Measurements from ENCODE around the gene PDZD7.
"Not testable (repeated sequence)": the region's sequence is repeated elsewhere in the genome, so short reads cannot be mapped to it uniquely, and the experiment has no call there.

The PDZD7 gene

DNA sequence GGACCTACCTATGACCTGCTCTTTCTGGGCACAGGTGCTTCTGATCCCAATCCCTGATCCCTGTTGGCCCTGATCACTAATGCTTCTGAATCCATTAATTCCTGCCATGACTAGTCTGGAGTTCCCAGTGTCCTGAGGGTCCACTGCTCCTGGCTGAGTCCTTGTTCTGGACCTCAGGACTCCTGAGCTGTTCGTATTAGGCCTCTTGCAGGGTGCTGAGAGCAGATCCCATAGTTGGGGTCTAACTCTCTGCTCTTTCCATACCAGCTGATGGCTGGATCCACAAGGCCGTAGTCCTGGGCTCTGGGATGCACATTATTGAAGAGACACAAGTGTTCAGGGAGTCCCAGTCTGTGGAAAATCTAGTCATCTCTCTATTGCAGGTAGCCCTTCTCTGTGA, 50.6 kb downstream of the PDZD7 start:
- TF ChIP-seq, protein P1, sequence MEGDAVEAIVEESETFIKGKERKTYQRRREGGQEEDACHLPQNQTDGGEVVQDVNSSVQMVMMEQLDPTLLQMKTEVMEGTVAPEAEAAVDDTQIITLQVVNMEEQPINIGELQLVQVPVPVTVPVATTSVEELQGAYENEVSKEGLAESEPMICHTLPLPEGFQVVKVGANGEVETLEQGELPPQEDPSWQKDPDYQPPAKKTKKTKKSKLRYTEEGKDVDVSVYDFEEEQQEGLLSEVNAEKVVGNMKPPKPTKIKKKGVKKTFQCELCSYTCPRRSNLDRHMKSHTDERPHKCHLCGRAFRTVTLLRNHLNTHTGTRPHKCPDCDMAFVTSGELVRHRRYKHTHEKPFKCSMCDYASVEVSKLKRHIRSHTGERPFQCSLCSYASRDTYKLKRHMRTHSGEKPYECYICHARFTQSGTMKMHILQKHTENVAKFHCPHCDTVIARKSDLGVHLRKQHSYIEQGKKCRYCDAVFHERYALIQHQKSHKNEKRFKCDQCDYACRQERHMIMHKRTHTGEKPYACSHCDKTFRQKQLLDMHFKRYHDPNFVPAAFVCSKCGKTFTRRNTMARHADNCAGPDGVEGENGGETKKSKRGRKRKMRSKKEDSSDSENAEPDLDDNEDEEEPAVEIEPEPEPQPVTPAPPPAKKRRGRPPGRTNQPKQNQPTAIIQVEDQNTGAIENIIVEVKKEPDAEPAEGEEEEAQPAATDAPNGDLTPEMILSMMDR (IDR thresholded peaks at IDR 0.05; ENCODE audit: control extremely low read depth, extremely low read depth, low read depth, missing control alignments) = no peak
- no peak for DNase-seq (ENCODE audit: extremely low spot score)
- ChIA-PET POLR2A (no interaction called here), CTCF (interaction anchor here (0.8 to 11.3 kb wide), 3 partner anchors 12 to 17 kb away, joined by 3 to 94 read pairs (median 4); partner anchors contain the start of gene LZTS2)

DNA sequence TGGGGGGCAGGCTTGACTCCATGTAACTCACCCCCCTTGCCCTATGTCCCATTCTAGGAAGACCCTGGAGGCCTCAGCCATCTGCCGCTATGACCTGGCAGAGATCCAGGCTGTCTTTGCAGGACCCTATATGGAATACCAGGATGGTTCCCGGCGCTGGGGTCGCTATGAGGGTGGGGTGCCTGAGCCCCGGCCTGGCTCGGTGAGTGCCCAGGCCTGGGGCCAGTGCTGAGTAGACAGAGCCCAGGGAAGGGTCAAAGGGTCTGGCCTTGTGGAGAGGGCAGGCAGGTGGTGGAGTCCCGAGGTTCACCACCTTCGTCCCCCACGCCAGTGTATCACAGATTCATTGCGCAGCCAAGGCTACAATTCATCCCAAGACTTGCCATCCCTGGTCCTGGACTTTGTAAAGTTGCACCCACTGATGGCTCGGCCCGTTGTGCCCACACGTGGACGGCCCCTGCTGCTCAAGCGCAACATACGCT, 51.1 kb downstream of the PDZD7 start:
- ChIA-PET POLR2A (no interaction called here), CTCF (interaction anchor here (1.2 to 2.4 kb wide), 2 partner anchors 14 to 20 kb away, joined by 4 to 6 read pairs; partner anchors contain the start of gene LZTS2)
- TF ChIP-seq, protein P1 (IDR thresholded peaks at IDR 0.05; ENCODE audit: control extremely low read depth, extremely low read depth, low read depth, missing control alignments) = no peak
- no peak for DNase-seq (ENCODE audit: extremely low spot score)

DNA sequence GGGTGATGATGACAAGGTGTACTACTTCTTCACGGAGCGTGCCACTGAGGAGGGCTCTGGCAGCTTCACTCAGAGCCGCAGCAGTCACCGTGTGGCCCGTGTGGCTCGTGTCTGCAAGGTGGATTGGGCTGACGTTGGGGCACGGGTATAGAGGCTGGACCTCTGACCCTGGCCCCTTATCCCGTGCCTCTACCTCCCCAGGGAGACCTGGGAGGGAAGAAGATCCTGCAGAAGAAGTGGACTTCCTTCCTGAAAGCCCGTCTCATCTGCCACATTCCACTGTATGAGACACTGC, 52.1 kb downstream of the PDZD7 start:
- CTCF ChIA-PET = interaction anchor here (2.4 kb wide), 1 partner anchor 21 kb away, joined by 6 read pairs; the partner anchor contains the start of gene LZTS2
- DNase-seq (ENCODE audit: extremely low spot score) = no peak
- TF ChIP-seq, protein P1 (IDR thresholded peaks at IDR 0.05; ENCODE audit: control extremely low read depth, extremely low read depth, low read depth, missing control alignments) = no peak
- POLR2A ChIA-PET = no interaction called here

DNA sequence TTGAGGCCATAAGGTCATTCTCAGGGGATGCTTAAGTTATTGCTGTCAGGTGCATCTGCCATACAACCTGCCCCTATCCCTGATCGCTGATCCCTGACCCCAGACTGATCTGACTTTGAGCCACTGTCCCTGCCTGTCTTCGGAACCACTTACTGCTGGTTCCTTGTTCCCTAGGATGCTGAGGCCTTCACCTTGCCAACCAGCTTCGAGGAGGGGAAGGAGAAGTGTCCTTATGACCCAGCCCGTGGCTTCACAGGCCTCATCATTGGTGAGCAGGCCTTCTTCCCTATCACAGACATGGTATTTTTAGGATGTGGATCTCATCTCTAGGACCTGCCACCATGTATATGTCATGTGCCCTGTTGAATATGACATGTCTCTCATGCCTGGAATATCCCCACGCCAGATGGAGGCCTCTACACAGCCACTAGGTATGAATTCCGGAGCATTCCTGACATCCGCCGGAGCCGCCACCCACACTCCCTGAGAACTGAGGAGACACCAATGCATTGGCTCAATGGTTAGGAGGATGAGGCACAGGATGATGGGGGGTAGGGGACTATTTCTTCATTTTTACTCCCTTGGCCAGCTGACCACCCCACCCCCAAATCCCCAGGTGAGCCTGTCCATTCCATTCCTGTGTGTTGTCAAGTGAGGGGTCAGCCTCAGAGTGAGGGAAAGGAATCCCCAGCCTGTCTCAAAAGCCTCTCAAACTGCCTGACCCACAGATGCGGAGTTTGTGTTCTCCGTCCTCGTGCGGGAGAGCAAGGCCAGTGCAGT, 52.6 kb downstream of the PDZD7 start:
- ChIA-PET CTCF (interaction anchor here (2.4 kb wide), 1 partner anchor 21 kb away, joined by 6 read pairs; the partner anchor contains the start of gene LZTS2), POLR2A (no interaction called here)
- TF ChIP-seq, protein P1 (IDR thresholded peaks at IDR 0.05; ENCODE audit: control extremely low read depth, extremely low read depth, low read depth, missing control alignments) = no peak
- no peak for DNase-seq (ENCODE audit: extremely low spot score)

DNA sequence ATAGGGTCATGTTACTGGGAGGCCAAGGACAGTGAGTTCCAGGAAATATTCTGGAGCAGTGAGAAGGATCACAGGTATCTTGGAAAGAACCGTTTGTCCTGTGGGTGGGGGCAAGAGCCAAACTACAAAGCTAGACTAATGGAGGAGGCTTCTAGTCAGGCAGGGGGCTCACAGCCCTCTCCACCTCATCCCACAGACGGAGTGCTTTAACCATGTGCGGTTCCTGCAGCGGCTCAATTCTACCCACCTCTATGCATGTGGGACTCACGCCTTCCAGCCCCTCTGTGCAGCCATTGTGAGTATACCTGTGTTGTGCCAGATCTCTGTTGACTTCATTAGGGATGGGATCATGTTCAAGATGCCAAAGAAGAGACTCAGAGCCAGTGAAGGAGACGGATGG, 53.5 kb downstream of the PDZD7 start:
- DNase-seq (ENCODE audit: extremely low spot score) = no peak
- TF ChIP-seq, protein P1 (IDR thresholded peaks at IDR 0.05; ENCODE audit: control extremely low read depth, extremely low read depth, low read depth, missing control alignments) = no peak
- CTCF ChIA-PET = interaction anchor here (0.9 to 2.4 kb wide), 4 partner anchors 21 to 73 kb away, joined by 3 to 6 read pairs (median 4); partner anchors contain the start of gene LZTS2
- POLR2A ChIA-PET = no interaction called here

DNA sequence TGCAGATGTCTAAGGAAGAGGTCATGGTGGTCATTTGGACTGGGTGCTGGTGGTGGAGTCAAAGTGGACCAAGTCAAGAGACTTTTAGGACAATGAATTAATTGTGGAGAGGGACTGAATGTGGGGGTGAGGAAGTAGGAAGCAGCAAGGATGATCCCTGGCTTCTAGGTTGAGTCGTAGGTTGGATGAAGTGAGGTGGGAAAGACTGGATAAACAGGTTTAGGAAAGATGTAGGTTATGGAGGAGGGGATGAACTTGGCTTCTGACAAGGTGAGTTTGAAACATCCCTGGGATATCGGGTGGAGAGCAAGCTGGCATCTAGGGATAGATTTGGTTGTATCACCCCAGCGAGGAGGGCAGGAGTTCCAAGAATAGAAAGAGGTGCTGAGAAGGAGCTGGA, 54.0 kb downstream of the PDZD7 start:
- TF ChIP-seq, protein P1 (IDR thresholded peaks at IDR 0.05; ENCODE audit: control extremely low read depth, extremely low read depth, low read depth, missing control alignments) = no peak
- POLR2A ChIA-PET = no interaction called here
- CTCF ChIA-PET = interaction anchor here (0.9 to 1.4 kb wide), 4 partner anchors 19 to 73 kb away, joined by 3 to 4 read pairs (median 3); no protein-coding TSS in a partner anchor
- no peak for DNase-seq (ENCODE audit: extremely low spot score)

DNA sequence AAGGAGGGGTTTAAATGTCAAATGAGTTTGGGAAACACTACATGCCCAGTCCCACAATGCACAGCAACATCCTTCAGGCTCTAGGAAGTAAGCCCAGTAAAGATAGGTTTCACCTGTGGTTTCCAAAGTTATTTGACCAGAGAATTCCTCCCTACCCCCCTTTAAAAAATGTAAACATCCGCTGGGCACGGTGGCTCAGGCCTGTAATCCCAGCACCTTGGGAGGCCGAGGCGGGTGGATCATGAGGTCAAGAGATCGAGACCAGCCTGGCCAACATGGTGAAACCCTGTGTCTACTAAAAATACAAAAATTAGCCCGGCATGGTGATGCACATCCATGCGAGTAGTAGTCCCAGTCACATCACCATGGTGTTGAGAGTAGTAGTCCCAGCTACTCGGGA, 55.5 kb downstream of the PDZD7 start:
- DNase-seq (ENCODE audit: extremely low spot score); POLR2A ChIA-PET: not testable (repeated sequence)
- CTCF ChIA-PET = interaction anchor here (1.2 to 1.6 kb wide), 3 partner anchors 10 to 23 kb away, joined by 3 to 4 read pairs (median 3); no protein-coding TSS in a partner anchor

Data from GM10248 (cell line).